Measurements from ENCODE around the gene DDX24. TPM values are rescaled to one million over a fixed set of nuclear protein-coding genes. Genes with fewer than 3 reads are reported as not detected.

The DDX24 gene
- total RNA-seq, 1 donor from 2014 or later = 206 TPM

GRCh38 chr14:94043111-94043755, 37.8 kb downstream of the DDX24 start:
- no peak overlapping the region for H3K9ac ChIP-seq (ENCODE audit: low read length)
- no peaks in the 10 kb centered on the region for H3K27me3 ChIP-seq (ENCODE audit: insufficient read depth, low read length)
- H3K4me1 Mint-ChIP-seq (ENCODE audit: low read depth, unreplicated experiment) = peaks cover 4% of the 10 kb centered on the region
- H3K4me3 Mint-ChIP-seq (ENCODE audit: unreplicated experiment) = no peak overlapping the region
- FAIRE-seq = no peak
- TF ChIP-seq CTCF (IDR thresholded peaks at IDR 0.05; ENCODE audit: insufficient read depth, low read depth, low read length) = no peak
- no peak for TF ChIP-seq EZH2 (IDR thresholded peaks at IDR 0.05; ENCODE audit: insufficient read depth, low read length)
- H3K27ac ChIP-seq (ENCODE audit: low read depth, low read length) = no peak overlapping the region
- no peaks in the 10 kb centered on the region for H3K9me3 ChIP-seq (ENCODE audit: insufficient read depth, low read depth, low read length)
- H3K79me2 ChIP-seq (ENCODE audit: insufficient read depth, low read length) = no peaks in the 10 kb centered on the region
- no peak overlapping the region for H3K4me2 ChIP-seq (ENCODE audit: low read length)
- H4K20me1 ChIP-seq (ENCODE audit: insufficient read depth, low read length) = peaks cover 14% of the 10 kb centered on the region
- no peak overlapping the region for H3K4me3 ChIP-seq (ENCODE audit: insufficient read depth, low read depth, low read length)
- DNase-seq (ENCODE audit: low read depth) = peak; percentile 16
- H3K36me3 Mint-ChIP-seq (ENCODE audit: low read depth, unreplicated experiment) = peaks cover 12% of the 10 kb centered on the region
- peaks cover 5% of the 10 kb centered on the region for H3K4me1 ChIP-seq (ENCODE audit: insufficient read depth, low read length)
- H3K36me3 ChIP-seq (ENCODE audit: insufficient read depth, low read length) = peaks cover 18% of the 10 kb centered on the region
- no peaks in the 10 kb centered on the region for H3K9me3 Mint-ChIP-seq (ENCODE audit: unreplicated experiment)
- peaks cover 7% of the 10 kb centered on the region for H3K27me3 Mint-ChIP-seq (ENCODE audit: low read depth, unreplicated experiment)
- no peak overlapping the region for H3K27ac Mint-ChIP-seq (ENCODE audit: unreplicated experiment)
- H2AFZ ChIP-seq (ENCODE audit: low read depth, low read length) = no peak overlapping the region

GRCh38 chr14:94042433-94043091, 38.4 kb downstream of the DDX24 start:
- Histone ChIP-seq H3K27me3 (ENCODE audit: insufficient read depth, low read length) (no peaks in the 10 kb centered on the region), H3K27ac (ENCODE audit: low read depth, low read length) (no peak overlapping the region), H3K79me2 (ENCODE audit: insufficient read depth, low read length) (no peaks in the 10 kb centered on the region), H3K9ac (ENCODE audit: low read length) (no peak overlapping the region), H3K4me3 (ENCODE audit: insufficient read depth, low read depth, low read length) (no peak overlapping the region), H3K9me3 (ENCODE audit: insufficient read depth, low read depth, low read length) (no peaks in the 10 kb centered on the region), H3K4me2 (ENCODE audit: low read length) (no peak overlapping the region), H3K4me1 (ENCODE audit: insufficient read depth, low read length) (peaks cover 5% of the 10 kb centered on the region), H3K36me3 (ENCODE audit: insufficient read depth, low read length) (peaks cover 13% of the 10 kb centered on the region), H4K20me1 (ENCODE audit: insufficient read depth, low read length) (peaks cover 10% of the 10 kb centered on the region), H2AFZ (ENCODE audit: low read depth, low read length) (no peak overlapping the region)
- no peak overlapping the region for H3K4me3 Mint-ChIP-seq (ENCODE audit: unreplicated experiment)
- peaks cover 3% of the 10 kb centered on the region for H3K4me1 Mint-ChIP-seq (ENCODE audit: low read depth, unreplicated experiment)
- no peak for FAIRE-seq
- H3K27ac Mint-ChIP-seq (ENCODE audit: unreplicated experiment) = no peak overlapping the region
- no peaks in the 10 kb centered on the region for H3K9me3 Mint-ChIP-seq (ENCODE audit: unreplicated experiment)
- H3K27me3 Mint-ChIP-seq (ENCODE audit: low read depth, unreplicated experiment) = peaks cover 7% of the 10 kb centered on the region
- H3K36me3 Mint-ChIP-seq (ENCODE audit: low read depth, unreplicated experiment) = peaks cover 10% of the 10 kb centered on the region
- DNase-seq (ENCODE audit: low read depth) = no peak
- TF ChIP-seq EZH2 (IDR thresholded peaks at IDR 0.05; ENCODE audit: insufficient read depth, low read length) (no peak), CTCF (IDR thresholded peaks at IDR 0.05; ENCODE audit: insufficient read depth, low read depth, low read length) (no peak)
